Spleen (tissue), 11 donors: Measurements from ENCODE around the gene ATG16L1. TPM values are rescaled to one million over a fixed set of nuclear protein-coding genes. Genes with fewer than 3 reads are reported as not detected.

ENCODE experiments used
- DNase-seq: peaks from one replicate; pipeline ENCODE4 v3.0.0-alpha.2; 2020
- H3K27ac ChIP-seq, 8 donors: fragments of 200-600 bp; sonication (generic) in 7 of 8; 1 replicate in 4 of 8; 2 replicates in 4 of 8; pipeline versions ENCODE4 v1.5.0 to v1.8.0; 2016 to 2021; ENCODE audit warnings: inconsistent platforms in 4 of 8, mild to moderate bottlenecking in 4 of 8, moderate library complexity in 1 of 8
- H3K27me3 ChIP-seq, 7 donors: fragments of 200-600 bp; sonication (generic) in 6 of 7; replicated peaks in 1 of 7; 1 replicate in 4 of 7; 2 replicates in 3 of 7; pipeline versions ENCODE4 v1.5.0 to v1.8.0; 2016 to 2021; ENCODE audit warnings: inconsistent platforms in 3 of 7, mild to moderate bottlenecking in 1 of 7
- H3K36me3 ChIP-seq, 6 donors: fragments of 200-600 bp; sonication (generic) in 5 of 6; 1 replicate in 4 of 6; 2 replicates in 2 of 6; pipeline versions ENCODE4 v1.5.0 to v1.8.0; 2016 to 2021; ENCODE audit warnings: inconsistent platforms in 2 of 6
- H3K4me1 ChIP-seq, 6 donors: fragments of 200-600 bp; sonication (generic) in 5 of 6; 1 replicate in 3 of 6; 2 replicates in 3 of 6; pipeline versions ENCODE4 v1.5.0 to v1.8.0; 2016 to 2021; ENCODE audit warnings: inconsistent platforms in 3 of 6
- H3K4me3 ChIP-seq, 8 donors: fragments of 200-600 bp; sonication (generic) in 7 of 8; 1 replicate in 4 of 8; 2 replicates in 4 of 8; pipeline versions ENCODE4 v1.5.0 to v1.8.0; 2016 to 2021; ENCODE audit warnings: inconsistent platforms in 4 of 8, mild to moderate bottlenecking in 4 of 8, moderate library complexity in 2 of 8
- H3K9me3 ChIP-seq, 8 donors: fragments of 200-600 bp; sonication (generic) in 7 of 8; 1 replicate in 4 of 8; 2 replicates in 4 of 8; pipeline versions ENCODE4 v1.5.0 to v1.8.0; 2016 to 2021; ENCODE audit warnings: inconsistent platforms in 4 of 8
- CTCF ChIP-seq, 11 experiments: fragments of 200-600 bp in 7 of 11; fragments of 450-650 bp in 4 of 11; sonication (generic) in 4 of 11; IDR thresholded peaks in 8 of 11; conservative IDR thresholded peaks in 3 of 11; 1 replicate in 7 of 11; 2 replicates in 4 of 11; pipeline versions ENCODE4 v1.4.0 to v1.8.0; 2016 to 2021; ENCODE audit warnings: antibody characterized with exemption in 11 of 11, inconsistent platforms in 4 of 11, mild to moderate bottlenecking in 1 of 11
- POLR2A ChIP-seq, 3 donors: fragments of 450-650 bp; IDR thresholded peaks; one replicate each; pipeline ENCODE4 v1.5.1; 2017; ENCODE audit warnings: antibody characterized with exemption in 3 of 3, mild to moderate bottlenecking in 1 of 3
- POLR2AphosphoS5 ChIP-seq, 3 donors: sonication (generic); formaldehyde crosslinking; IDR thresholded peaks; one replicate each; pipeline ENCODE4 v1.5.1; 2017; ENCODE audit warnings: antibody characterized with exemption in 3 of 3
- WGBS, 5 donors: extraction: QIAGEN DNeasy Blood & Tissue Kit in 3 of 5; methylation state at CpG; one replicate each; pipeline versions ENCODE4 v1.1.5 to v1.1.7; 2013 to 2018; 5-methylcytosine and 5-hydroxymethylcytosine counted together
- intact Hi-C: fragments of 100-400 bp; cut with DNase I; formaldehyde crosslinking; loops from one replicate; pipeline ENCODE4 v1.15.0; 2023; ENCODE audit warnings: low total_unique reads
- polyA plus RNA-seq, 3 donors: library from polyadenylated mRNA; stranded (reverse); fragments of 200-250 nt; gene quantifications; one replicate each; pipeline ENCODE4 v1.2.1, GENCODE V29; 2013
- total RNA-seq, 7 donors: library from RNA; depleted of rRNA in 3 of 7; stranded (reverse); fragments of >200 nt in 3 of 7; fragmentation: NEBNext Ultra II Directional in 4 of 7; extraction: Animal tissue kit (Norgen Biotek cat#: 25700) in 4 of 7; gene quantifications; one replicate each; pipeline versions ENCODE4 v1.1.0 to v1.2.1, GENCODE V29; 2016 to 2021
- donor health status: healthy with polysubstance abuse.
- donor health status: DM: no; HTN: no; CAD: no; lungs with moderate emphysema.
- donor health status: DM: no; HTN: no; CAD: no.
- donor health status: Bipolar disorder and iron deficiency.
- donor health status: healthy.
- donor health status: DM: no; HTN: no; CAD: no.
- donor health status: DM: yes; HTN: yes; CAD: no.

ATG16L1 gene
- total and polyA plus RNA-seq, 10 donors = 12.0 to 45.8 (median 32.3) TPM

DNA sequence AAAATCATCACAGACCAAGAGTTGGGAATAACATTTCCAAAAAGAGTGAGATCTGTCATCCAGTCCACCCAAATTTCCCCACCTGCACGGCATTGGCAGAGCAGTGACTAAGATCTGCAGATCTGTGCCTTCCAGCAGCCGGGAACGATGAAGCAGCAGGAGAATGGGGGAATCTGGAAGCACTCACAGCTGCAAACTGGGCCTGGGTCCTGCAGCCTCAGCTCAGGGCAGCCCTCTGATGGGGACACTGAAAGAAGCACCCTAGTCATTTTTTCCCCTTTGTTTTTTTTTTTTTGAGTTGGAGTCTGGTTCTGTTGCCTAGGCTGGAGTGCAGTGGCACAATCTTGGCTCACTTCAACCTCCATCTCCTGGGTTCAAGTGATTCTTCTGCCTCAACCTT, 51.8 kb downstream of the ATG16L1 start:
- 90 to 96% (median 92%) methylated on average over 3 of the region's 3 CpGs for WGBS, 5 donors
- no peaks in the 10 kb centered on the region for H3K9me3 ChIP-seq
- TF ChIP-seq POLR2A (IDR thresholded peaks at IDR 0.05) (no peak), POLR2AphosphoS5 (IDR thresholded peaks at IDR 0.05) (no peak), CTCF (IDR thresholded peaks at IDR 0.05 in 8 of 11, conservative IDR thresholded peaks at IDR 0.05 in 3 of 11) (no peak)
- H3K36me3 ChIP-seq = no peaks in the 10 kb centered on the region
- DNase-seq = no peak
- H3K27ac ChIP-seq = no peak overlapping the region
- no peak overlapping the region for H3K4me3 ChIP-seq
- H3K27me3 ChIP-seq = no peaks in the 10 kb centered on the region
- no peaks in the 10 kb centered on the region for H3K4me1 ChIP-seq
- intact Hi-C loops = no loop called here

DNA sequence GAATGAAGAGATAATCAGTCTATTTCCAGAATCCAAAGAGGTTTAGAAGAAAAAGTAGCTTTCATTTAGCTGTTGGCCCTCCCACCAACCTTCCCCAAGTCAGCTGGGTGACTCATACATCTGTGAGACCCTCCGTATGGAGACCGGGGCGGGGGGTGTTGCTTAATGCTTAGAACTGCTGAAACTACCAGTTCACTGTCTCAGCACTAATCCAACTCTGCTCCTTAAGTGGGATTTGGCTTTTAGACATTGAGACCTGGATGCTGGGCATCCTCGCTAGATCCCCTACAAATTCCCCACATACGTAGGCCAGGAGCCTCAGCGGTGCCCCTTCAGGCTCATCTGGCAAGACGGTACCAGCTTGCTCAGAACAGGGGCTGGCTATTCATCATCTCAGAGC, 56.1 kb downstream of the ATG16L1 start, which contains the start of gene SAG:
Gene SAG, plus strand, starts transcription at position 252 of the 400 bp plus-strand sequence. CDS start 1,374 bp downstream, outside the sequence.
- intact Hi-C loops = no loop called here
- H3K4me1 ChIP-seq = peaks cover 0 to 14% (median 0%) of the 10 kb centered on the region in 6 donors
- H3K36me3 ChIP-seq = no peaks in the 10 kb centered on the region
- no peak within 1 kb of the TSS for H3K4me3 ChIP-seq
- TF ChIP-seq POLR2A (IDR thresholded peaks at IDR 0.05) (no peak), POLR2AphosphoS5 (IDR thresholded peaks at IDR 0.05) (no peak), CTCF (IDR thresholded peaks at IDR 0.05 in 8 of 11, conservative IDR thresholded peaks at IDR 0.05 in 3 of 11) (no peak)
- H3K27ac ChIP-seq = no peak within 1 kb of the TSS
- WGBS, 5 donors = 75 to 91% (median 83%) methylated on average over 7 of the region's 7 CpGs
- DNase-seq = no peak
- no peaks in the 10 kb centered on the region for H3K27me3 ChIP-seq
- no peaks in the 10 kb centered on the region for H3K9me3 ChIP-seq

- no peaks in the 10 kb centered on the region for H3K9me3 ChIP-seq
- H3K4me3 ChIP-seq = no peak overlapping the region
- intact Hi-C loops = no loop called here
- H3K36me3 ChIP-seq = no peaks in the 10 kb centered on the region
- 73 to 85% (median 78%) methylated on average over 10 to 11 of the region's 11 CpGs for WGBS, 5 donors
- no peaks in the 10 kb centered on the region for H3K27me3 ChIP-seq
- H3K4me1 ChIP-seq = peaks cover 0 to 23% (median 0%) of the 10 kb centered on the region in 6 donors
- H3K27ac ChIP-seq = no peak overlapping the region
- TF ChIP-seq POLR2A (IDR thresholded peaks at IDR 0.05) (no peak), POLR2AphosphoS5 (IDR thresholded peaks at IDR 0.05) (peak in 2 of 3 donors; percentile 12 to 15)
- no peak for DNase-seq
Measured at GRCh38 chr2:233311241-233311926, 59.9 kb downstream of the ATG16L1 start.

GRCh38 chr2:233312874-233313273, 61.4 kb downstream of the ATG16L1 start:
- H3K36me3 ChIP-seq = no peaks in the 10 kb centered on the region
- no peak for DNase-seq
- no peaks in the 10 kb centered on the region for H3K9me3 ChIP-seq
- peaks cover 0 to 23% (median 0%) of the 10 kb centered on the region in 6 donors for H3K4me1 ChIP-seq
- H3K27ac ChIP-seq = no peak overlapping the region
- WGBS, 5 donors = 59 to 75% (median 70%) methylated on average over 8 of the region's 8 CpGs
- H3K27me3 ChIP-seq = no peaks in the 10 kb centered on the region
- TF ChIP-seq POLR2AphosphoS5 (IDR thresholded peaks at IDR 0.05) (peak in 1 of 3 donors; percentile 16), POLR2A (IDR thresholded peaks at IDR 0.05) (no peak)
- intact Hi-C loops = no loop called here
- H3K4me3 ChIP-seq = no peak overlapping the region

DNA sequence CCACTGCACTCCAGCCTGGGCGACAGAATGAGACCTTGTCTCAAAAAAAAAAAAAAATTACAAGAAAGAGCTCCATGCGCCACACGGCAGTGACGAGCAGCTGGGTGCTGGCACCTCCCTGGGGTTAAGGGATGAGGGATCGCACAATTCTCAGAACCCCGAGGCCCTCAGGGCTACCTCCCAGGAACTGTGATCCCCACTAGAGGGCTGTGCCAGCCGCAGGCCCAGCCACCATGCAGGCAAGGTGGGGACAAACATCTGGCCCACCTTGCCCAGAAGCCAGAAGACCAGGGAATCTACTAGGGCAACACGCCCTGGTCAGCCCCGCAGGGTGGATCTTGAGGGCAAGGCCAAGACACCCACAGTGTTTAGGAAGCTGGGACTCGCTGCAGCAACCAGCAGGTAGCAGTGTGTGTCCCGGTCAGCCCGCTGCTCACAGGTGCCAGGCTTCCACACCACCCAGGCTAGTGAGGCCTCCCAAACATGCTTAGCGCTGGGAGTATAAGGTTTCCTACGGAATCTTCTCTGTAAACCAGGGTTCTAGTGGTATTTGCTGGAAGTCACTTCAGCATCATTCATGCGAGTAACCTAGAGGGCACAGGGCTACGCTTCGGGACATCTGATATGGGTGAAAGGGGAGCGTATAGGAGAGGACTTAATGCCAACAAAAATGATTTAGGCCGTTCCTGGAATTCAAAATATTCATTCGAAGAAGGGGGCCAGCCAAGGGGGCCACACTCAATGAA, 62.9 kb downstream of the ATG16L1 start:
- TF ChIP-seq POLR2A (IDR thresholded peaks at IDR 0.05) (no peak), CTCF (IDR thresholded peaks at IDR 0.05 in 8 of 11, conservative IDR thresholded peaks at IDR 0.05 in 3 of 11) (no peak), POLR2AphosphoS5 (IDR thresholded peaks at IDR 0.05) (no peak)
- Histone ChIP-seq H3K27ac (no peak overlapping the region), H3K27me3 (no peaks in the 10 kb centered on the region), H3K4me1 (peaks cover 0 to 27% (median 0%) of the 10 kb centered on the region in 6 donors), H3K36me3 (no peaks in the 10 kb centered on the region), H3K9me3 (no peaks in the 10 kb centered on the region), H3K4me3 (no peak overlapping the region)
- no peak for DNase-seq
- 92 to 96% (median 92%) methylated on average over 17 to 20 of the region's 20 CpGs for WGBS, 5 donors
- intact Hi-C loops = no loop called here
